ENCODE results near the gene CYP26A1.
A peak's percentile ranks its signal among the peaks of the same experiment; 100 is the strongest.

Gene CYP26A1

GRCh38 chr10:93032809-93033137 is 40.9 kb upstream of the CYP26A1 start:
- TF ChIP-seq CTCF (IDR thresholded peaks at IDR 0.05; ENCODE audit: low read depth, low read length), result no peak
- H3K4me3 ChIP-seq (ENCODE audit: low read depth, low read length), result no peak overlapping the region
- DNase-seq (ENCODE audit: low read depth, low spot score), result no peak
- in situ Hi-C loops (cut with HindIII; ENCODE audit: low sequenced_read_pairs), result no loop called here

GRCh38 chr10:93034426-93034825 is 39.3 kb upstream of the CYP26A1 start:
- in situ Hi-C loops (cut with HindIII; ENCODE audit: low sequenced_read_pairs), result no loop called here
- no peak for DNase-seq (ENCODE audit: low read depth, low spot score)
- no peak for TF ChIP-seq CTCF (IDR thresholded peaks at IDR 0.05; ENCODE audit: low read depth, low read length)
- no peak overlapping the region for H3K4me3 ChIP-seq (ENCODE audit: low read depth, low read length)

GRCh38 chr10:93039110-93039509 is 34.6 kb upstream of the CYP26A1 start:
- DNase-seq (ENCODE audit: low read depth, low spot score), result no peak
- H3K4me3 ChIP-seq (ENCODE audit: low read depth, low read length), result no peak overlapping the region
- in situ Hi-C loops (cut with HindIII; ENCODE audit: low sequenced_read_pairs), result no loop called here
- no peak for TF ChIP-seq CTCF (IDR thresholded peaks at IDR 0.05; ENCODE audit: low read depth, low read length)

GRCh38 chr10:93039721-93040120 is 34.0 kb upstream of the CYP26A1 start:
- DNase-seq (ENCODE audit: low read depth, low spot score), result peak; percentile 43
- in situ Hi-C loops (cut with HindIII; ENCODE audit: low sequenced_read_pairs), result no loop called here
- peak; percentile 64 for TF ChIP-seq CTCF (IDR thresholded peaks at IDR 0.05; ENCODE audit: low read depth, low read length)
- H3K4me3 ChIP-seq (ENCODE audit: low read depth, low read length), result no peak overlapping the region

GRCh38 chr10:93054486-93054885 is 19.2 kb upstream of the CYP26A1 start:
- TF ChIP-seq CTCF (IDR thresholded peaks at IDR 0.05; ENCODE audit: low read depth, low read length), result no peak
- no peak overlapping the region for H3K4me3 ChIP-seq (ENCODE audit: low read depth, low read length)
- no peak for DNase-seq (ENCODE audit: low read depth, low spot score)
- in situ Hi-C loops (cut with HindIII; ENCODE audit: low sequenced_read_pairs), result no loop called here

GRCh38 chr10:93058139-93058538 is 15.6 kb upstream of the CYP26A1 start:
- no peak overlapping the region for H3K4me3 ChIP-seq (ENCODE audit: low read depth, low read length)
- DNase-seq (ENCODE audit: low read depth, low spot score), result no peak
- in situ Hi-C loops (cut with HindIII; ENCODE audit: low sequenced_read_pairs), result no loop called here
- no peak for TF ChIP-seq CTCF (IDR thresholded peaks at IDR 0.05; ENCODE audit: low read depth, low read length)
